GM18507 (cell line): ENCODE measurements around the gene ZFPM1.

ENCODE experiments used
- DNase-seq: peaks from one replicate; pipeline ENCODE4 v3.0.0; 2011; ENCODE audit warnings: low read depth; ENCODE audit not compliant: insufficient read length; ENCODE audit errors: extremely low spot score
- FAIRE-seq: peaks from 2 replicates; lab custom pipeline; 2011; peaks lifted over from hg19 to GRCh38; lab: Jason Lieb, UNC

The ZFPM1 gene

DNA sequence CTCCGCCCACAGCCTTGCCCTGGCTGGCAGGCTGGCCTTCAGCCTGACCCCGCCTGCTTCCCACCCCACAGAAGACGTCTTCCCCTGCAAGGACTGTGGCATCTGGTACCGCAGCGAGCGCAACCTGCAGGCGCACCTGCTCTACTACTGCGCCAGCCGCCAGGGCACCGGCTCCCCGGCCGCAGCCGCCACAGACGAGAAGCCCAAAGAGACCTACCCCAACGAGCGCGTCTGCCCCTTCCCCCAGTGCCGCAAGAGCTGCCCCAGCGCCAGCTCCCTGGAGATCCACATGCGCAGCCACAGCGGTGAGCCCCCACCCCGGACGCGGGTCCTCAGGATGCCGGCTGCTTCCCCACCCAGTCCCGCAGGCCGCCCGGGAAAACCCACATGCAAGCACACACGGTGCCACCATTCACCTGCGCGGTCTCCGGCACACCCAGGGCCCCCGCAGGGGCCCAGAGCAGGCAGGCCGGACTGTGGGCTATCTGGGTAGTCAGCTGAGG, 78.9 kb downstream of the ZFPM1 start:
- DNase-seq, result no peak
- no peak for FAIRE-seq

- DNase-seq, result no peak
- FAIRE-seq, result no peak
These were observed 79.6 kb downstream of the ZFPM1 start for GRCh38 chr16:88532434-88533241.

DNA sequence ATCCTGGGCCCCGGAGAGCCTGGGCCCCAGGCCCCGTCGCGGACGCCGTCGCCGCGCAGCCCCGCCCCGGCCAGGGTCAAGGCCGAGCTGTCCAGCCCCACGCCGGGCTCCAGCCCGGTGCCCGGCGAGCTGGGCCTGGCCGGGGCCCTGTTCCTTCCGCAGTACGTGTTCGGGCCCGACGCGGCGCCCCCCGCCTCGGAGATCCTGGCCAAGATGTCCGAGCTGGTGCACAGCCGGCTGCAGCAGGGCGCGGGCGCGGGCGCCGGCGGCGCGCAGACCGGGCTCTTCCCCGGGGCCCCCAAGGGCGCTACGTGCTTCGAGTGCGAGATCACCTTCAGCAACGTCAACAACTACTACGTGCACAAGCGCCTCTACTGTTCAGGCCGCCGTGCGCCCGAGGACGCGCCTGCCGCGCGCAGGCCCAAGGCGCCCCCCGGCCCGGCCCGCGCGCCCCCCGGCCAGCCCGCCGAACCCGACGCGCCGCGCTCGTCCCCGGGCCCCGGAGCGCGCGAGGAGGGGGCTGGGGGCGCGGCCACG, 80.4 kb downstream of the ZFPM1 start:
- no peak for DNase-seq
- no peak for FAIRE-seq

DNA sequence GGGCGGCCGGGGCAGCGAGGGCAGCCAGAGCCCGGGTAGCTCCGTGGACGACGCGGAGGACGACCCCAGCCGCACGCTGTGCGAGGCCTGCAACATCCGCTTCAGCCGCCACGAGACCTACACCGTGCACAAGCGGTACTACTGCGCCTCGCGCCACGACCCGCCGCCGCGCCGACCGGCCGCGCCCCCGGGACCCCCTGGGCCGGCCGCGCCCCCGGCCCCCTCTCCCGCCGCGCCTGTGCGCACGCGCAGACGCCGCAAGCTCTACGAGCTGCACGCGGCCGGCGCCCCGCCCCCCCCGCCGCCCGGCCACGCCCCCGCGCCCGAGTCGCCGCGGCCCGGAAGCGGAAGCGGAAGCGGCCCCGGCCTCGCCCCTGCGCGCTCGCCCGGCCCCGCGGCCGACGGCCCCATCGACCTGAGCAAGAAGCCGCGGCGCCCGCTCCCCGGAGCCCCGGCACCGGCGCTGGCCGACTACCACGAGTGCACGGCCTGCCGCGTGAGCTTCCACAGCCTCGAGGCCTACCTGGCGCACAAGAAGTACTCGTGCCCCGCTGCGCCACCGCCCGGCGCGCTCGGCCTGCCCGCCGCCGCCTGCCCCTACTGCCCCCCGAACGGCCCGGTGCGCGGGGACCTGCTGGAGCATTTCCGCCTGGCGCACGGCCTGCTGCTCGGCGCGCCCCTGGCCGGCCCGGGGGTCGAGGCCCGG, 81.0 kb downstream of the ZFPM1 start:
- peak; percentile 96 for DNase-seq
- peak; percentile 50 for FAIRE-seq

- DNase-seq (no peak), FAIRE-seq (no peak)
These were observed 81.6 kb downstream of the ZFPM1 start for GRCh38 chr16:88534638-88535190.

DNA sequence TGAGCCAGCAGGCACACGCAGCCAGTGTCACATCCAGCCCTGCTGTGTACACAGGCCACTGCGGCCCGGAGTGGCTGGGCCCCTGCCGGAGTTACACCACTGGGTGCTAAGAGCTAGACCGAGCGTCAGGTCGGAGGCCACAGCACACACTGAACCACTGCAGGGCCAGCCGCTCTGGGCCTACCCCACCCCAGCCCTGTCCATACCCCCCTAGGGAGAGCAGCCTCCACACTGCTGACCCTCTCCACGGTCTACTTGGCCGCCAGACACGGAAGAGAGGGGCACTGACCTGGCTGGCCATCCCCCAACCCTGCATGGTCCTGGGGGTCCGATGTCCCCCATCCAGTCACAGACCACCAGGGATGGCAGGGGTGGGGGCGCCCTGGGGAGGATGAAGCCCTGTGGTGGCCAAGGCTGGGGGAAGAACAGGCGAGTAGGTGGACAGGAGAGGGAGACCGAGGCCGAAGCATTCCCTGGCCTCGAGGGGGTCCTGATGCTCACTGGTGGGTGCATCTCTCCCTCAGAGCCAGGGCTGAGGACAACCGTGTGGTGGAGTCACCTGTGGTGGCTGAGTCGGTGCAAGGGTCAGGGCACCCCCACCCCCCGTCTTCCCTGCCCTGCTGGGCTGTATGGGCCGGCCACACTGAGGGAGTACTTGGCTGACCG, 82.2 kb downstream of the ZFPM1 start:
- no peak for FAIRE-seq
- no peak for DNase-seq

GRCh38 chr16:88535857-88536222, 82.8 kb downstream of the ZFPM1 start:
- FAIRE-seq (no peak), DNase-seq (no peak)

DNA sequence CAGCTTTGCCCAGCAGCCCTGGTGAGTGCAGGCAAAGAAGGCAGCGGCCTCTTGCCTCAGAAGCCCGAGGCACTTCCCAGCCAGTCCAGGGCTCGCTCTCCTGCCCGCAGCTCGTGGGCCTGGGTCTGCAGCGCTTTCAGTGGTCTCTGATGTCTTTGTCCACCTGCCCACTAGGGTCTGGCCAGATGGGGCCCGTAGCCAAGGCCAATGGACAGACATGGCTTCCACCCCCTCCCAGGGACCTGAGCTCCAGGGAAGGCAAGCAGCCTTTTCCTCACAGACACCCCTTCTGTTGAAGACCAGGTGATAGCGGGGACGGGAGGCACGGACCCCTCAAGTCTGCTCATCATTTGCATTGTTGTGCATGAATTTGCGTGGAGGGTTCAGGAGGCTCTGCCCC, 83.4 kb downstream of the ZFPM1 start:
- DNase-seq, result no peak
- no peak for FAIRE-seq

DNA sequence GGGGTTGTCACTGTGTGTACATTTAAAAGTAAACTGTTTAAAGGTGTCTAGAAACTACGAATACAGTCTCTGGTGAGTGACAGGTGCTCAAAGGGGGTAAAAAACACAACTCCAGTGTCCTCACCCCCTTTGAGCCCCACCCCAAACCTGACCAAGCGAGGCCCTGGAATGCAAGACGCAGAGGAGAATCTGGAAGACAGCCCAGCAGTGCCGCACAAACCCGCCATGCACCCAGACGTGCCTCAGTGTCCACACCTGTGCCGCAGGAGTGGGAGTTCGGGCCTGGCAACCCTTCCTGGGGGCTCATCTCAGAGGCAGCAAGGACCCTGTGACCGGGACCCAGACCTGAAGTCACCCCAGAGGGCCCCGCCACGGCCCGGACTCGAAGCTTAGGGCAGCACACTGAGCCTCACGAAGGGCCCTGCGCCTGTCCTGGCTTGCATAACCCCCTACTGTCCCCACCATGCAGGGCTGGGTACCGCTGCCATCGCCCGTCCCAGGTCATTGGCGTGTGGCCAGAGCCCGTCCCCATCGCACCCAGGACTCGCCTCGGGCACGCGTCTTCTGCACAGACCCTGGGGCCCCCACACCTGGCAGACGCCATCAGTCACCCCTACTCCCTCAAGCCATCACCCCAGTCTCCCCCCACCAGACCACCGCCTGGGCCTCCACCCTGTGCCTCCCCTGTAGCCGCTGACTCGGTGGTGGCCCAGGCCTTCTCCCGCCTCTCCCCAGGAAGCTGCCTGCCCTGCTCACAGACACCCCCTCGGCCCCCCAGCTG, 84.1 kb downstream of the ZFPM1 start:
- no peak for DNase-seq
- no peak for FAIRE-seq

DNA sequence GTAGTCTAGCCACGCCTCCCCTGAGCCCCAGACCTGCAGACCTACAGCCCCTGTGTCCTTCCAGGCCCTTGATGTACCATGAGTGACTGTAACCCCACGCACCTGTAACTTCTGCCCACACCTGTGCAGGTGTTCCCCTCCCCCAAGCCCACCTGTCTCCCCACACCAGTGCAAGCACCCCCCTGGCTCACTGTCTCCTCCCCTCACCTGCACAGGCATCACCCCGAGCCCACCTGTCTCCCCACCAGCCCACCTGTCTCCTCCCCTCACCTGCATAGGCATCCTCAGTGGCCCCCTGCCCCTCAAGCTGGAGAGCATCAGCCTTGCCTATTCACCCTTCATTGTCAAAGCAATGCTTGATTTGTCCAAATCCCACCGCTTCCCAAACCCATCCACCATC, 84.8 kb downstream of the ZFPM1 start:
- no peak for FAIRE-seq
- no peak for DNase-seq

- DNase-seq (no peak), FAIRE-seq (no peak)
These were observed 85.4 kb downstream of the ZFPM1 start for GRCh38 chr16:88538366-88539060.

GRCh38 chr16:88539261-88539651, 86.2 kb downstream of the ZFPM1 start:
- no peak for FAIRE-seq
- no peak for DNase-seq

DNA sequence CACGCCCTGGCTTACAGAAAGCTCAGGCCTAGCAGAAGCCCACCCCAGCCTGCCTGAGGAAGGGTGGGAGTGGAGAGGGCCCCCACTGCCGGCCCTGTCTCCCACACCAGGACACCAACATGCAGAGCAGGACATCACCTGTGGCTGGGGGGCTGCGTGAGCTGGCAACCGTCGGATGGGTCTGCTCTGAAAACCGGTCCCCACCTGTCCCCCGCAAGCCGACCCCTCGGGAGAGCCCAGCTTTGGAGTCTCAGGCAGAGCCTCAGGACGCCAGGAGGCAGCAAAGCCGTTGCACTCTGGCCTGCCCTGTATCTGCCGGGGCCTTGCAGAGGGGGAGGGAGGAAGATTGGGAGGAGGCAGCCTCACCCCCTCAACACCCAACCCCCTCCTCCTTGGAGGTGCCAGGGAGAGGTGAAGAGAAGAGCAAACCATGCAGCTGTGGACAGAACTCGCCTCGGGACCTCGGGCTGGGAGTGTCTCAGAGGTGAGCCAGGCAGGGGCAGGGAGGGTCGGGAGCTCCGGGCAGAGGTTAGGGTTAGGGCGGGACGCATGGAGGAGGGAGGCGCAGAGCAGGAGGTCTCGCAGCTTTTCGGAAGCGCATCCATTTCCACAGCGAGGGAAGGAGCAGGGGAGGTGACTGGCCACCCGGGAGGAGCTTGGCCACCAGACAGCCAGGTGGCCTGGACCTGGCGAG, 86.7 kb downstream of the ZFPM1 start:
- DNase-seq, result no peak
- no peak for FAIRE-seq

GRCh38 chr16:88540346-88540977, 87.4 kb downstream of the ZFPM1 start:
- FAIRE-seq (no peak), DNase-seq (no peak)

GRCh38 chr16:88541831-88542616, 88.9 kb downstream of the ZFPM1 start:
- DNase-seq (no peak), FAIRE-seq (no peak)

- DNase-seq (no peak), FAIRE-seq (no peak)
These were observed 90.2 kb downstream of the ZFPM1 start for GRCh38 chr16:88543230-88543813.

- no peak for FAIRE-seq
These were observed 92.7 kb downstream of the ZFPM1 start for GRCh38 chr16:88545781-88546180.

More at GRCh38 chr16:88545781-88546180, 92.7 kb downstream of the ZFPM1 start:
- no peak for DNase-seq
